Osteoblast (primary cell): ENCODE data around the gene HTRA2. TPM values are rescaled to one million over a fixed set of nuclear protein-coding genes. Genes with fewer than 3 reads are reported as not detected.
A peak's percentile ranks its signal among the peaks of the same experiment; 100 is the strongest.

Source experiments
- DNase-seq: peaks from one replicate; pipeline ENCODE4 v3.0.0; 2011; ENCODE audit warnings: low spot score, mixed read lengths; ENCODE audit not compliant: insufficient read length; ENCODE audit errors: missing footprints
- H2AFZ ChIP-seq: 2 replicates; pipeline ENCODE4 v1.6.0; 2011; ENCODE audit warnings: mild to moderate bottlenecking, low read length
- H3K27ac ChIP-seq: 2 replicates; pipeline ENCODE4 v1.5.1; 2011; ENCODE audit warnings: mild to moderate bottlenecking, low read depth, low read length, moderate library complexity
- H3K27me3 ChIP-seq: 2 replicates; pipeline ENCODE4 v1.6.0; 2012; ENCODE audit warnings: mild to moderate bottlenecking, control low read depth, inconsistent platforms, low read length, moderate library complexity; ENCODE audit not compliant: insufficient read depth
- H3K36me3 ChIP-seq: 2 replicates; pipeline ENCODE4 v1.5.1; 2011; ENCODE audit warnings: mild to moderate bottlenecking, low read length, control low read depth, moderate library complexity; ENCODE audit not compliant: insufficient read depth
- H3K4me1 ChIP-seq: 2 replicates; pipeline ENCODE4 v1.5.1; 2011; ENCODE audit warnings: mild to moderate bottlenecking, low read length, control low read depth, moderate library complexity; ENCODE audit not compliant: insufficient read depth
- H3K4me2 ChIP-seq: 2 replicates; pipeline ENCODE4 v1.6.0; 2011; ENCODE audit warnings: mild to moderate bottlenecking, low read length; ENCODE audit not compliant: insufficient read depth
- H3K4me3 ChIP-seq: fragments of 200-600 bp; sonication (generic); 3 replicates; pipeline ENCODE4 v1.5.1; 2012; ENCODE audit warnings: mild to moderate bottlenecking, low read length, inconsistent platforms; ENCODE audit not compliant: insufficient read depth
- H3K79me2 ChIP-seq: 2 replicates; pipeline ENCODE4 v1.6.0; 2012; ENCODE audit warnings: mild to moderate bottlenecking, low read length, control low read depth, inconsistent platforms; ENCODE audit not compliant: insufficient read depth
- H3K9me3 ChIP-seq: 2 replicates; pipeline ENCODE4 v1.5.1; 2011; ENCODE audit warnings: low read depth, low read length, control low read depth
- H4K20me1 ChIP-seq: 2 replicates; pipeline ENCODE4 v1.6.0; 2012; ENCODE audit warnings: mild to moderate bottlenecking, low read length, control low read depth; ENCODE audit not compliant: insufficient read depth
- CTCF ChIP-seq: IDR thresholded peaks from 2 replicates; pipeline ENCODE4 v1.5.1; 2011; ENCODE audit warnings: mild to moderate bottlenecking, low read depth, low read length, moderate library complexity; ENCODE audit errors: extremely low read depth
- total RNA-seq: library from RNA; depleted of rRNA; stranded (reverse); fragments of >200 nt; gene quantifications from 2 replicates; pipeline ENCODE4 v1.2.3, GENCODE V29; 2012

HTRA2 gene
- total RNA-seq, 1 donor = 51.8 TPM

GRCh38 chr2:74507926-74508520, 21.7 kb upstream of the HTRA2 start:
- Histone ChIP-seq H3K4me3 (peak overlapping the region; percentile 99), H3K27ac (peak overlapping the region; percentile 99), H4K20me1 (no peaks in the 10 kb centered on the region), H3K4me2 (peak overlapping the region; percentile 94), H3K79me2 (peaks cover 38% of the 10 kb centered on the region), H3K9me3 (no peaks in the 10 kb centered on the region), H3K4me1 (peaks cover 54% of the 10 kb centered on the region), H3K27me3 (peaks cover 22% of the 10 kb centered on the region), H3K36me3 (peaks cover 14% of the 10 kb centered on the region), H2AFZ (peak overlapping the region; percentile 98)
- TF ChIP-seq CTCF = no peak
- peak; percentile 90 for DNase-seq

- Histone ChIP-seq H3K36me3 (peaks cover 4% of the 10 kb centered on the region), H3K4me3 (no peak overlapping the region), H3K4me2 (no peak overlapping the region), H3K79me2 (peaks cover 18% of the 10 kb centered on the region), H3K9me3 (no peaks in the 10 kb centered on the region), H3K27me3 (peaks cover 44% of the 10 kb centered on the region), H3K4me1 (peaks cover 32% of the 10 kb centered on the region), H4K20me1 (no peaks in the 10 kb centered on the region), H3K27ac (no peak overlapping the region), H2AFZ (no peak overlapping the region)
- no peak for DNase-seq
- TF ChIP-seq CTCF = no peak
These were observed 19.5 kb upstream of the HTRA2 start for GRCh38 chr2:74510272-74510671.

GRCh38 chr2:74511104-74511989, 18.4 kb upstream of the HTRA2 start:
- peaks cover 23% of the 10 kb centered on the region for H3K4me1 ChIP-seq
- H4K20me1 ChIP-seq = no peaks in the 10 kb centered on the region
- H3K4me2 ChIP-seq = peak overlapping the region; percentile 28
- H3K4me3 ChIP-seq = no peak overlapping the region
- DNase-seq = peak; percentile 89
- peaks cover 55% of the 10 kb centered on the region for H3K27me3 ChIP-seq
- peaks cover 9% of the 10 kb centered on the region for H3K79me2 ChIP-seq
- H3K9me3 ChIP-seq = no peaks in the 10 kb centered on the region
- no peaks in the 10 kb centered on the region for H3K36me3 ChIP-seq
- no peak for TF ChIP-seq CTCF
- no peak overlapping the region for H2AFZ ChIP-seq
- no peak overlapping the region for H3K27ac ChIP-seq
